CD14-positive monocyte (primary cell): ENCODE data around the gene TMEM247. TPM values are rescaled to one million over a fixed set of nuclear protein-coding genes. Genes with fewer than 3 reads are reported as not detected.
A peak's percentile ranks its signal among the peaks of the same experiment; 100 is the strongest.

ENCODE experiments used
- DNase-seq, 3 donors: peaks; one replicate each; pipeline ENCODE4 v3.0.0-alpha.2; 2011 to 2022
- H2AFZ ChIP-seq: 2 replicates; pipeline ENCODE4 v1.6.0; 2012; ENCODE audit warnings: mild to moderate bottlenecking, low read depth, low read length, inconsistent platforms; ENCODE audit not compliant: insufficient read depth, poor library complexity, severe bottlenecking
- H3K27ac ChIP-seq, 2 donors: 1 replicate in 1 of 2; 2 replicates in 1 of 2; pipeline ENCODE4 v1.5.1; 2012 to 2013; ENCODE audit warnings: low read length in 2 of 2, control low read depth in 1 of 2, inconsistent platforms in 1 of 2, low read depth in 1 of 2, mild to moderate bottlenecking in 1 of 2
- H3K27me3 ChIP-seq, 2 donors: one replicate each; pipeline versions ENCODE4 v1.6.0 to v1.6.1; 2011 to 2013; ENCODE audit warnings: low read length in 2 of 2; ENCODE audit not compliant: control insufficient read depth in 2 of 2, insufficient read depth in 2 of 2
- H3K36me3 ChIP-seq, 2 donors: replicated peaks in 1 of 2; 1 replicate in 1 of 2; 2 replicates in 1 of 2; pipeline versions ENCODE4 v1.5.1 to v1.6.1; 2012 to 2013; ENCODE audit warnings: low read length in 2 of 2, control low read depth in 1 of 2, inconsistent platforms in 1 of 2, mild to moderate bottlenecking in 1 of 2; ENCODE audit not compliant: insufficient read depth in 2 of 2, control insufficient read depth in 1 of 2
- H3K4me1 ChIP-seq, 2 donors: 1 replicate in 1 of 2; 2 replicates in 1 of 2; pipeline versions ENCODE4 v1.5.1 to v1.6.1; 2012 to 2013; ENCODE audit warnings: low read length in 2 of 2, control low read depth in 1 of 2, inconsistent platforms in 1 of 2, mild to moderate bottlenecking in 1 of 2, moderate library complexity in 1 of 2; ENCODE audit not compliant: insufficient read depth in 2 of 2, control insufficient read depth in 1 of 2
- H3K4me2 ChIP-seq: replicated peaks from 2 replicates; pipeline ENCODE3; 2012; ENCODE audit warnings: low read length, moderate library complexity, mild to moderate bottlenecking; ENCODE audit not compliant: poor library complexity, severe bottlenecking; ENCODE audit errors: extremely low read depth
- H3K4me3 ChIP-seq, 3 experiments: fragments of 200-600 bp in 1 of 3; sonication (generic) in 1 of 3; replicated peaks in 1 of 3; 1 replicate in 2 of 3; 2 replicates in 1 of 3; pipeline ENCODE4 v1.5.1; 2011 to 2013; ENCODE audit warnings: low read length in 3 of 3, mild to moderate bottlenecking in 3 of 3, control low read depth in 2 of 3, low read depth in 2 of 3, inconsistent platforms in 1 of 3, moderate library complexity in 1 of 3
- H3K79me2 ChIP-seq: 2 replicates; pipeline ENCODE4 v1.6.0; 2012; ENCODE audit warnings: mild to moderate bottlenecking, control low read depth, inconsistent platforms, low read length, moderate library complexity; ENCODE audit not compliant: insufficient read depth
- H3K9ac ChIP-seq: 2 replicates; pipeline ENCODE4 v1.6.0; 2017; ENCODE audit warnings: low read length, mild to moderate bottlenecking; ENCODE audit not compliant: insufficient read depth, poor library complexity, severe bottlenecking
- H3K9me3 ChIP-seq, 2 donors: replicated peaks in 1 of 2; 1 replicate in 1 of 2; 2 replicates in 1 of 2; pipeline versions ENCODE4 v1.5.1 to v1.6.1; 2012 to 2013; ENCODE audit warnings: low read length in 2 of 2, control low read depth in 1 of 2; ENCODE audit not compliant: control insufficient read depth in 1 of 2, insufficient read depth in 1 of 2
- H4K20me1 ChIP-seq: 2 replicates; pipeline ENCODE4 v1.6.0; 2012; ENCODE audit warnings: mild to moderate bottlenecking, low read length, control low read depth, moderate library complexity; ENCODE audit not compliant: insufficient read depth
- H3K27ac Mint-ChIP-seq, 7 donors: one replicate each; pipeline ENCODE4 v1.8.0; 2020; ENCODE audit warnings: mild to moderate bottlenecking in 7 of 7, mixed read lengths in 7 of 7, moderate library complexity in 6 of 7, inconsistent platforms in 2 of 7
- H3K27me3 Mint-ChIP-seq, 3 donors: one replicate each; pipeline ENCODE4 v1.8.0; 2021 to 2022; ENCODE audit warnings: low read depth in 3 of 3, mild to moderate bottlenecking in 3 of 3, mixed read lengths in 3 of 3, moderate library complexity in 3 of 3, inconsistent platforms in 1 of 3
- H3K36me3 Mint-ChIP-seq, 2 donors: one replicate each; pipeline ENCODE4 v1.8.0; 2020; ENCODE audit warnings: mixed read lengths in 2 of 2, inconsistent platforms in 1 of 2, mild to moderate bottlenecking in 1 of 2
- H3K4me1 Mint-ChIP-seq: one replicate; pipeline ENCODE4 v1.8.0; 2020; ENCODE audit warnings: mild to moderate bottlenecking, mixed read lengths
- H3K4me3 Mint-ChIP-seq, 2 donors: one replicate each; pipeline ENCODE4 v1.8.0; 2020; ENCODE audit warnings: mild to moderate bottlenecking in 2 of 2, mixed read lengths in 2 of 2, moderate library complexity in 1 of 2
- H3K9me3 Mint-ChIP-seq, 7 donors: one replicate each; pipeline ENCODE4 v1.8.0; 2020 to 2022; ENCODE audit warnings: mixed read lengths in 7 of 7, mild to moderate bottlenecking in 6 of 7, moderate library complexity in 6 of 7, inconsistent platforms in 2 of 7
- CTCF ChIP-seq: fragments of 200-600 bp; IDR thresholded peaks from one replicate; pipeline ENCODE4 v1.8.0; 2022; ENCODE audit warnings: antibody characterized with exemption, mild to moderate bottlenecking
- WGBS: methylation state at CpG from one replicate; pipeline ENCODE4 v1.1.5; 2013; ENCODE audit warnings: missing lambda C conversion rate; ENCODE audit not compliant: insufficient coverage; 5-methylcytosine and 5-hydroxymethylcytosine counted together
- intact Hi-C, 2 donors: fragments of 100-400 bp; cut with micrococcal nuclease; formaldehyde crosslinking; loops; one replicate each; pipeline versions ENCODE4 v1.15.0 to v1.15.1; 2023
- polyA plus RNA-seq, 3 donors: library from polyadenylated mRNA; depleted of rRNA in 1 of 3; unstranded in 2 of 3; stranded (reverse) in 1 of 3; fragments of 300-500 nt in 2 of 3; fragments of >200 nt in 1 of 3; fragmentation: Illumina TruSeq in 2 of 3; gene quantifications; 1 replicate in 2 of 3; 2 replicates in 1 of 3; pipeline ENCODE4 v1.2.3, GENCODE V29; 2012 to 2021

TMEM247 gene
- polyA plus RNA-seq, 3 donors: not detected

GRCh38 chr2:46430992-46431391 lies 48.4 kb upstream of the TMEM247 start:
- Histone ChIP-seq H2AFZ (no peak overlapping the region), H3K4me3 (no peak overlapping the region), H3K27ac (no peak overlapping the region), H3K9me3 (peaks cover 0 to 8% of the 10 kb centered on the region in 2 donors), H3K9ac (no peak overlapping the region), H3K4me1 (no peaks in the 10 kb centered on the region), H4K20me1 (no peaks in the 10 kb centered on the region), H3K79me2 (no peaks in the 10 kb centered on the region), H3K4me2 (no peak overlapping the region), H3K36me3 (no peaks in the 10 kb centered on the region), H3K27me3 (no peaks in the 10 kb centered on the region)
- no peak for DNase-seq
- TF ChIP-seq CTCF: no peak
- no peaks in the 10 kb centered on the region for H3K36me3 Mint-ChIP-seq
- intact Hi-C loops: no loop called here
- peak overlapping the region in 1 of 7 donors; percentile 22 for H3K27ac Mint-ChIP-seq
- WGBS: 100% methylated on average over 1 of the region's 1 CpG
- H3K9me3 Mint-ChIP-seq: peaks cover 0 to 10% (median 0%) of the 10 kb centered on the region in 7 donors
- peaks cover 0 to 3% (median 1%) of the 10 kb centered on the region in 3 donors for H3K27me3 Mint-ChIP-seq
- no peak overlapping the region for H3K4me3 Mint-ChIP-seq
- H3K4me1 Mint-ChIP-seq: no peaks in the 10 kb centered on the region

GRCh38 chr2:46431481-46432235 lies 47.7 kb upstream of the TMEM247 start:
- Histone ChIP-seq H3K79me2 (no peaks in the 10 kb centered on the region), H3K4me2 (no peak overlapping the region), H3K9me3 (peaks cover 0 to 8% of the 10 kb centered on the region in 2 donors), H3K27ac (no peak overlapping the region), H4K20me1 (no peaks in the 10 kb centered on the region), H3K36me3 (no peaks in the 10 kb centered on the region), H3K4me3 (no peak overlapping the region), H3K9ac (no peak overlapping the region), H3K4me1 (no peaks in the 10 kb centered on the region), H3K27me3 (no peaks in the 10 kb centered on the region), H2AFZ (no peak overlapping the region)
- Mint-ChIP-seq H3K36me3 (no peaks in the 10 kb centered on the region), H3K27me3 (peaks cover 0 to 3% (median 1%) of the 10 kb centered on the region in 3 donors), H3K4me3 (no peak overlapping the region), H3K27ac (peak overlapping the region in 1 of 7 donors; percentile 22), H3K4me1 (no peaks in the 10 kb centered on the region), H3K9me3 (peaks cover 0 to 10% (median 0%) of the 10 kb centered on the region in 7 donors)
- intact Hi-C loops: no loop called here
- WGBS: 45% methylated on average over 3 of the region's 5 CpGs
- DNase-seq: no peak
- TF ChIP-seq CTCF: no peak
